HepG2 (cell line): ENCODE measurements around the gene COG5. TPM values are rescaled to one million over a fixed set of nuclear protein-coding genes. Genes with fewer than 3 reads are reported as not detected.

Source experiments
- ASH2L ChIP-seq: fragments of 300-600, 200-600 bp; sonication (generic); IDR thresholded peaks from 2 replicates; pipeline ENCODE4 v1.7.0; 2017; ENCODE audit warnings: low read depth, mild to moderate bottlenecking, moderate library complexity, mixed read lengths, low read length; ENCODE audit not compliant: insufficient read length
- ATF7 ChIP-seq, 2 experiments: fragments of 450-650 bp in 1 of 2; sonication (generic) in 1 of 2; formaldehyde crosslinking in 1 of 2; IDR thresholded peaks; 2 replicates each; pipeline versions ENCODE4 v1.4.0 to v1.6.1; 2016 to 2020; ENCODE audit warnings: antibody characterized with exemption in 1 of 2, mild to moderate bottlenecking in 1 of 2, missing genetic modification reagents in 1 of 2
- CEBPG ChIP-seq: IDR thresholded peaks from 2 replicates; pipeline ENCODE4 v1.6.1; 2016
- GATAD2A ChIP-seq: IDR thresholded peaks from 2 replicates; pipeline ENCODE4 v1.6.1; 2016
- HDAC1 ChIP-seq: sonication (generic); formaldehyde crosslinking; IDR thresholded peaks from 2 replicates; pipeline ENCODE4 v1.5.1; 2020; ENCODE audit warnings: mild to moderate bottlenecking, missing genetic modification reagents
- KDM5A ChIP-seq: fragments of 200-600 bp; sonication (generic); IDR thresholded peaks from 2 replicates; pipeline ENCODE4 v1.7.0; 2018; ENCODE audit warnings: antibody characterized with exemption, mild to moderate bottlenecking, low read length, borderline replicate concordance
- NFYC ChIP-seq: IDR thresholded peaks from 2 replicates; pipeline ENCODE4 v1.6.1; 2016; ENCODE audit warnings: missing genetic modification reagents, missing compliant biosample characterization
- RBFOX2 ChIP-seq: fragments of 200-400 bp; formaldehyde crosslinking; IDR thresholded peaks from 2 replicates; pipeline ENCODE4 v1.6.1; 2017; ENCODE audit warnings: low read depth, mild to moderate bottlenecking, low read length
- SALL2 ChIP-seq: sonication (generic); formaldehyde crosslinking; IDR thresholded peaks from 2 replicates; pipeline ENCODE4 v1.8.1; 2023; ENCODE audit warnings: mild to moderate bottlenecking, missing genetic modification reagents, inconsistent platforms
- SMYD3 ChIP-seq: sonication (generic); formaldehyde crosslinking; IDR thresholded peaks from 2 replicates; pipeline ENCODE4 v1.8.1; 2023; ENCODE audit warnings: mild to moderate bottlenecking, missing genetic modification reagents
- ZBTB21 ChIP-seq: sonication (generic); formaldehyde crosslinking; IDR thresholded peaks from 2 replicates; pipeline ENCODE4 v1.4.0; 2020; ENCODE audit warnings: missing genetic modification reagents
- ZNF441 ChIP-seq: sonication (generic); formaldehyde crosslinking; IDR thresholded peaks from 2 replicates; pipeline ENCODE4 v1.7.0; 2021; ENCODE audit warnings: missing genetic modification reagents, borderline replicate concordance
- polyA plus RNA-seq, 8 experiments: library from polyadenylated mRNA; depleted of rRNA in 3 of 8; stranded (reverse) in 7 of 8; unstranded in 1 of 8; fragments of >200 nt; fragmentation: Illumina TruSeq in 4 of 8; extraction: Trizol in 4 of 8; gene quantifications; 2 replicates each; pipeline versions ENCODE4 v1.2.1 to v1.2.3, GENCODE V29; 2011 to 2016; ENCODE audit warnings: low read depth in 4 of 8, missing spikeins in 1 of 8, mixed read lengths in 1 of 8; ENCODE audit not compliant: insufficient read depth in 1 of 8
- total RNA-seq, 5 experiments: library from RNA; depleted of rRNA; stranded (reverse); fragments of >200 nt; fragmentation: Illumina TruSeq; extraction: Trizol; gene quantifications; 2 replicates each; pipeline ENCODE4 v1.2.3, GENCODE V29; 2016; ENCODE audit warnings: low read depth in 1 of 5
- TF ChIP-seq, protein P1 (sequence below), 2 experiments: fragments of 450-650 bp in 1 of 2; sonication (generic) in 1 of 2; formaldehyde crosslinking in 1 of 2; IDR thresholded peaks; 2 replicates each; pipeline versions ENCODE4 v1.6.1 to v1.8.0; 2016 to 2022; ENCODE audit warnings: antibody characterized with exemption in 1 of 2, mild to moderate bottlenecking in 1 of 2, missing genetic modification reagents in 1 of 2
- TF ChIP-seq, protein P2 (sequence below): sonication (generic); formaldehyde crosslinking; IDR thresholded peaks from 2 replicates; pipeline ENCODE4 v1.4.0; 2020; ENCODE audit warnings: missing genetic modification reagents, borderline replicate concordance
- TF ChIP-seq, protein P3 (sequence below), 2 experiments: fragments of 450-650 bp in 1 of 2; sonication (generic) in 1 of 2; formaldehyde crosslinking; IDR thresholded peaks; 2 replicates each; pipeline versions ENCODE4 v1.5.0 to v1.8.0; 2020 to 2022; ENCODE audit warnings: mild to moderate bottlenecking in 1 of 2, missing genetic modification reagents in 1 of 2

The COG5 gene
- total and polyA plus RNA-seq, 2 of the 13 experiments (the other 11 are each of a cell fraction or from before 2014, with no cell fraction given): 20.4 to 31.3 TPM

- TF ChIP-seq, protein P1, sequence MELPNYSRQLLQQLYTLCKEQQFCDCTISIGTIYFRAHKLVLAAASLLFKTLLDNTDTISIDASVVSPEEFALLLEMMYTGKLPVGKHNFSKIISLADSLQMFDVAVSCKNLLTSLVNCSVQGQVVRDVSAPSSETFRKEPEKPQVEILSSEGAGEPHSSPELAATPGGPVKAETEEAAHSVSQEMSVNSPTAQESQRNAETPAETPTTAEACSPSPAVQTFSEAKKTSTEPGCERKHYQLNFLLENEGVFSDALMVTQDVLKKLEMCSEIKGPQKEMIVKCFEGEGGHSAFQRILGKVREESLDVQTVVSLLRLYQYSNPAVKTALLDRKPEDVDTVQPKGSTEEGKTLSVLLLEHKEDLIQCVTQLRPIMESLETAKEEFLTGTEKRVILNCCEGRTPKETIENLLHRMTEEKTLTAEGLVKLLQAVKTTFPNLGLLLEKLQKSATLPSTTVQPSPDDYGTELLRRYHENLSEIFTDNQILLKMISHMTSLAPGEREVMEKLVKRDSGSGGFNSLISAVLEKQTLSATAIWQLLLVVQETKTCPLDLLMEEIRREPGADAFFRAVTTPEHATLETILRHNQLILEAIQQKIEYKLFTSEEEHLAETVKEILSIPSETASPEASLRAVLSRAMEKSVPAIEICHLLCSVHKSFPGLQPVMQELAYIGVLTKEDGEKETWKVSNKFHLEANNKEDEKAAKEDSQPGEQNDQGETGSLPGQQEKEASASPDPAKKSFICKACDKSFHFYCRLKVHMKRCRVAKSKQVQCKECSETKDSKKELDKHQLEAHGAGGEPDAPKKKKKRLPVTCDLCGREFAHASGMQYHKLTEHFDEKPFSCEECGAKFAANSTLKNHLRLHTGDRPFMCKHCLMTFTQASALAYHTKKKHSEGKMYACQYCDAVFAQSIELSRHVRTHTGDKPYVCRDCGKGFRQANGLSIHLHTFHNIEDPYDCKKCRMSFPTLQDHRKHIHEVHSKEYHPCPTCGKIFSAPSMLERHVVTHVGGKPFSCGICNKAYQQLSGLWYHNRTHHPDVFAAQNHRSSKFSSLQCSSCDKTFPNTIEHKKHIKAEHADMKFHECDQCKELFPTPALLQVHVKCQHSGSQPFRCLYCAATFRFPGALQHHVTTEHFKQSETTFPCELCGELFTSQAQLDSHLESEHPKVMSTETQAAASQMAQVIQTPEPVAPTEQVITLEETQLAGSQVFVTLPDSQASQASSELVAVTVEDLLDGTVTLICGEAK (IDR thresholded peaks at IDR 0.05): no peak
- TF ChIP-seq, protein P1 (CRISPR knock-in tag; IDR thresholded peaks at IDR 0.05): no peak; the same call in 1 of the 2 replicates
- TF ChIP-seq NFYC (CRISPR knock-in tag) (0 out of 2 replicates have a peak, but pooled peaks have one; percentile 9), ASH2L (peak; percentile 9), KDM5A (peak; percentile 18; the same call in 1 of the 2 replicates), ZNF441 (CRISPR knock-in tag) (no peak), RBFOX2 (0 out of 2 replicates have a peak, but pooled peaks have one; percentile 49), HDAC1 (CRISPR knock-in tag) (0 out of 2 replicates have a peak, but pooled peaks have one; percentile 18), ATF7 (IDR thresholded peaks at IDR 0.05) (peak; percentile 70), ATF7 (CRISPR knock-in tag; IDR thresholded peaks at IDR 0.05) (no peak), ZBTB21 (CRISPR knock-in tag) (peak; percentile 82), SMYD3 (CRISPR knock-in tag) (0 out of 2 replicates have a peak, but pooled peaks have one; percentile 37), GATAD2A (CRISPR knock-in tag) (0 out of 2 replicates have a peak, but pooled peaks have one; percentile 40), SALL2 (CRISPR knock-in tag) (no peak), CEBPG (peak; percentile 58; the same call in 1 of the 2 replicates)
- TF ChIP-seq, protein P2, sequence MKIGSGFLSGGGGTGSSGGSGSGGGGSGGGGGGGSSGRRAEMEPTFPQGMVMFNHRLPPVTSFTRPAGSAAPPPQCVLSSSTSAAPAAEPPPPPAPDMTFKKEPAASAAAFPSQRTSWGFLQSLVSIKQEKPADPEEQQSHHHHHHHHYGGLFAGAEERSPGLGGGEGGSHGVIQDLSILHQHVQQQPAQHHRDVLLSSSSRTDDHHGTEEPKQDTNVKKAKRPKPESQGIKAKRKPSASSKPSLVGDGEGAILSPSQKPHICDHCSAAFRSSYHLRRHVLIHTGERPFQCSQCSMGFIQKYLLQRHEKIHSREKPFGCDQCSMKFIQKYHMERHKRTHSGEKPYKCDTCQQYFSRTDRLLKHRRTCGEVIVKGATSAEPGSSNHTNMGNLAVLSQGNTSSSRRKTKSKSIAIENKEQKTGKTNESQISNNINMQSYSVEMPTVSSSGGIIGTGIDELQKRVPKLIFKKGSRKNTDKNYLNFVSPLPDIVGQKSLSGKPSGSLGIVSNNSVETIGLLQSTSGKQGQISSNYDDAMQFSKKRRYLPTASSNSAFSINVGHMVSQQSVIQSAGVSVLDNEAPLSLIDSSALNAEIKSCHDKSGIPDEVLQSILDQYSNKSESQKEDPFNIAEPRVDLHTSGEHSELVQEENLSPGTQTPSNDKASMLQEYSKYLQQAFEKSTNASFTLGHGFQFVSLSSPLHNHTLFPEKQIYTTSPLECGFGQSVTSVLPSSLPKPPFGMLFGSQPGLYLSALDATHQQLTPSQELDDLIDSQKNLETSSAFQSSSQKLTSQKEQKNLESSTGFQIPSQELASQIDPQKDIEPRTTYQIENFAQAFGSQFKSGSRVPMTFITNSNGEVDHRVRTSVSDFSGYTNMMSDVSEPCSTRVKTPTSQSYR (CRISPR knock-in tag): 0 out of 2 replicates have a peak, but pooled peaks have one; percentile 23
- TF ChIP-seq, protein P3, sequence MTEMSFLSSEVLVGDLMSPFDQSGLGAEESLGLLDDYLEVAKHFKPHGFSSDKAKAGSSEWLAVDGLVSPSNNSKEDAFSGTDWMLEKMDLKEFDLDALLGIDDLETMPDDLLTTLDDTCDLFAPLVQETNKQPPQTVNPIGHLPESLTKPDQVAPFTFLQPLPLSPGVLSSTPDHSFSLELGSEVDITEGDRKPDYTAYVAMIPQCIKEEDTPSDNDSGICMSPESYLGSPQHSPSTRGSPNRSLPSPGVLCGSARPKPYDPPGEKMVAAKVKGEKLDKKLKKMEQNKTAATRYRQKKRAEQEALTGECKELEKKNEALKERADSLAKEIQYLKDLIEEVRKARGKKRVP (CRISPR knock-in tag; IDR thresholded peaks at IDR 0.05): peak in 1 of 2 experiments; percentile 31; a peak in 1 of 4 replicates
Observed at GRCh38 chr7:107167483-107168232, 396.1 kb downstream of the COG5 start (continued).
